IMR-90 (cell line): ENCODE results near the gene LLCFC1. TPM values are rescaled to one million over a fixed set of nuclear protein-coding genes. Genes with fewer than 3 reads are reported as not detected.

ENCODE experiments used
- ATAC-seq: fragments of 200-7000 bp; cut with Tn5 transposase; 2 replicates; pipeline ENCODE4 v1.9.1; 2020; ENCODE audit warnings: low read depth, mild to moderate bottlenecking, moderate library complexity
- BruUV-seq: library from RNA; stranded (reverse); fragments of 400-500 nt; replicated peaks from 2 replicates; lab custom pipeline; 2021; lab: Mats Ljungman, UMichigan
- CTCF ChIA-PET: fragments of 300-600 bp; formaldehyde crosslinking; extraction: SDS; loops from one replicate; lab custom pipeline; 2021; ENCODE audit warnings: antibody characterized with exemption; lab: Yijun Ruan, JAX
- POLR2A ChIA-PET: fragments of 300-600 bp; sonication (Branson Sonifier 250); formaldehyde crosslinking; loops from one replicate; lab custom pipeline; 2022; ENCODE audit warnings: antibody characterized with exemption; ENCODE audit not compliant: unreplicated experiment; lab: Charles Lee
- DNase-seq: peaks from one replicate; pipeline ENCODE4 v3.0.0; 2013
- H2AFZ ChIP-seq: replicated peaks from 2 replicates; pipeline ENCODE3; 2013; ENCODE audit warnings: low read length, mild to moderate bottlenecking; ENCODE audit not compliant: poor library complexity
- H2AK5ac ChIP-seq: 2 replicates; pipeline ENCODE4 v1.6.1; 2013; ENCODE audit warnings: low read depth, low read length, inconsistent platforms
- H2AK9ac ChIP-seq: replicated peaks from 2 replicates; pipeline ENCODE3; 2013; ENCODE audit warnings: mild to moderate bottlenecking, low read depth, low read length, moderate library complexity; ENCODE audit not compliant: poor library complexity
- H2BK120ac ChIP-seq: 2 replicates; pipeline ENCODE4 v1.6.1; 2013; ENCODE audit warnings: low read depth, low read length, inconsistent platforms
- H2BK15ac ChIP-seq: 3 replicates; pipeline ENCODE4 v1.6.1; 2013; ENCODE audit warnings: low read depth, low read length, inconsistent platforms
- H2BK20ac ChIP-seq: 2 replicates; pipeline ENCODE4 v1.6.1; 2013; ENCODE audit warnings: low read depth, mild to moderate bottlenecking, inconsistent platforms, low read length, moderate library complexity
- H2BK5ac ChIP-seq: 2 replicates; pipeline ENCODE4 v1.6.1; 2013; ENCODE audit warnings: mild to moderate bottlenecking, low read depth, low read length, inconsistent platforms; ENCODE audit not compliant: poor library complexity, severe bottlenecking
- H3K14ac ChIP-seq: replicated peaks from 2 replicates; pipeline ENCODE4 v1.6.1; 2013; ENCODE audit warnings: low read depth, low read length, inconsistent platforms
- H3K18ac ChIP-seq: 2 replicates; pipeline ENCODE4 v1.6.1; 2013; ENCODE audit warnings: low read depth, low read length, control low read depth
- H3K23ac ChIP-seq: 2 replicates; pipeline ENCODE4 v1.6.1; 2013; ENCODE audit warnings: low read depth, low read length, inconsistent platforms
- H3K27ac ChIP-seq: 2 replicates; pipeline ENCODE4 v1.5.1; 2013; ENCODE audit warnings: mild to moderate bottlenecking, control low read depth, low read length; ENCODE audit not compliant: insufficient read depth
- H3K27me3 ChIP-seq: 2 replicates; pipeline ENCODE4 v1.6.1; 2013; ENCODE audit warnings: low read length; ENCODE audit not compliant: control insufficient read depth, insufficient read depth
- H3K36me3 ChIP-seq: 2 replicates; pipeline ENCODE4 v1.6.1; 2013; ENCODE audit warnings: low read length, mixed read lengths; ENCODE audit not compliant: control insufficient read depth, insufficient read depth
- H3K4ac ChIP-seq: 2 replicates; pipeline ENCODE4 v1.6.1; 2013; ENCODE audit warnings: low read depth, low read length, inconsistent platforms
- H3K4me1 ChIP-seq: 2 replicates; pipeline ENCODE4 v1.6.1; 2013; ENCODE audit warnings: low read length, mixed read lengths; ENCODE audit not compliant: control insufficient read depth, insufficient read depth
- H3K4me2 ChIP-seq: 2 replicates; pipeline ENCODE4 v1.6.1; 2013; ENCODE audit warnings: low read depth, mild to moderate bottlenecking, control low read depth, low read length, moderate library complexity
- H3K4me3 ChIP-seq: 2 replicates; pipeline ENCODE4 v1.5.1; 2013; ENCODE audit warnings: low read depth, mild to moderate bottlenecking, control low read depth, low read length, moderate library complexity; ENCODE audit not compliant: insufficient read depth
- H3K56ac ChIP-seq: 2 replicates; pipeline ENCODE4 v1.6.1; 2013; ENCODE audit warnings: low read length, inconsistent platforms; ENCODE audit not compliant: insufficient read depth; ENCODE audit errors: extremely low read depth
- H3K79me1 ChIP-seq, 2 experiments: 2 replicates each; pipeline ENCODE4 v1.6.1; 2013; ENCODE audit warnings: low read length in 2 of 2, inconsistent platforms in 1 of 2, low read depth in 1 of 2
- H3K9ac ChIP-seq: 2 replicates; pipeline ENCODE4 v1.6.1; 2013; ENCODE audit warnings: low read depth, low read length, control low read depth
- H3K9me1 ChIP-seq: 2 replicates; pipeline ENCODE4 v1.6.1; 2013; ENCODE audit warnings: low read length, inconsistent platforms; ENCODE audit not compliant: insufficient read depth
- H3K9me3 ChIP-seq: 2 replicates; pipeline ENCODE4 v1.6.1; 2013; ENCODE audit warnings: low read length; ENCODE audit not compliant: control insufficient read depth, insufficient read depth
- H4K20me1 ChIP-seq: 2 replicates; pipeline ENCODE4 v1.6.1; 2013; ENCODE audit warnings: low read length, inconsistent platforms; ENCODE audit not compliant: insufficient read depth
- H4K5ac ChIP-seq: 2 replicates; pipeline ENCODE4 v1.6.1; 2013; ENCODE audit warnings: mild to moderate bottlenecking, low read depth, low read length, control low read depth
- H4K8ac ChIP-seq, 2 experiments: 2 replicates each; pipeline ENCODE4 v1.6.1; 2013; ENCODE audit warnings: low read depth in 2 of 2, low read length in 2 of 2, control low read depth in 1 of 2, inconsistent platforms in 1 of 2
- H4K91ac ChIP-seq: 2 replicates; pipeline ENCODE4 v1.6.1; 2013; ENCODE audit warnings: low read depth, low read length, inconsistent platforms; ENCODE audit not compliant: insufficient read depth
- CEBPB ChIP-seq: IDR thresholded peaks from 2 replicates; pipeline ENCODE4 v1.6.1; 2012; ENCODE audit warnings: low read depth, low read length, improper control_type of control experiment
- FOS ChIP-seq: fragments of 150-350 bp; IDR thresholded peaks from 2 replicates; pipeline ENCODE4 v1.6.1; 2016; ENCODE audit warnings: low read depth, low read length
- MAFK ChIP-seq: IDR thresholded peaks from 2 replicates; pipeline ENCODE4 v1.6.1; 2012; ENCODE audit warnings: low read depth, low read length, improper control_type of control experiment
- MAZ ChIP-seq: IDR thresholded peaks from 2 replicates; pipeline ENCODE4 v1.6.1; 2012; ENCODE audit warnings: low read depth, mild to moderate bottlenecking, low read length, improper control_type of control experiment, moderate library complexity, borderline replicate concordance
- NFE2L2 ChIP-seq: fragments of 150-350 bp; IDR thresholded peaks from 2 replicates; pipeline ENCODE4 v1.6.1; 2016; ENCODE audit warnings: low read depth, mild to moderate bottlenecking, low read length
- POLR2A ChIP-seq: IDR thresholded peaks from 2 replicates; pipeline ENCODE4 v1.6.1; 2012; ENCODE audit warnings: mild to moderate bottlenecking, low read depth, low read length
- RCOR1 ChIP-seq: IDR thresholded peaks from 2 replicates; pipeline ENCODE4 v1.6.1; 2012; ENCODE audit warnings: mild to moderate bottlenecking, low read length, improper control_type of control experiment; ENCODE audit not compliant: insufficient replicate concordance
- RFX5 ChIP-seq: IDR thresholded peaks from 2 replicates; pipeline ENCODE4 v1.8.0; 2012; ENCODE audit warnings: low read depth, mild to moderate bottlenecking, low read length, moderate library complexity
- SMC3 ChIP-seq: fragments of 150-350 bp; IDR thresholded peaks from 2 replicates; pipeline ENCODE4 v1.6.1; 2016; ENCODE audit warnings: low read depth, mild to moderate bottlenecking, antibody characterized with exemption, low read length, moderate library complexity
- USF2 ChIP-seq: fragments of 150-350 bp; IDR thresholded peaks from 2 replicates; pipeline ENCODE4 v1.6.1; 2017; ENCODE audit warnings: mild to moderate bottlenecking, antibody characterized with exemption, low read length, low read depth
- WGBS, 2 experiments: methylation state at CpG; one replicate each; pipeline versions ENCODE4 v1.1.5 to v1.1.7; 2013; ENCODE audit warnings: missing lambda C conversion rate in 2 of 2; ENCODE audit not compliant: insufficient read length in 1 of 2; ENCODE audit errors: extremely low coverage in 2 of 2; 5-methylcytosine and 5-hydroxymethylcytosine counted together
- dilution Hi-C: fragments of 300-500 bp; cut with HindIII; formaldehyde crosslinking; loops from one replicate; pipeline ENCODE4 v1.14.3; 2018; ENCODE audit warnings: low sequenced_read_pairs; ENCODE audit not compliant: unreplicated experiment
- in situ Hi-C: fragments of 300-500 bp; cut with MboI; formaldehyde crosslinking; loops from 3 replicates; pipeline ENCODE4 v1.14.3; 2019; ENCODE audit warnings: low sequenced_read_pairs, inconsistent platforms, mixed read lengths
- intact Hi-C: fragments of 100-400 bp; cut with micrococcal nuclease; formaldehyde crosslinking; loops from 2 replicates; pipeline ENCODE4 v1.10.0; 2022
- polyA plus RNA-seq, 3 experiments: library from polyadenylated mRNA; depleted of rRNA; stranded (reverse); fragments of >200 nt; gene quantifications; 2 replicates each; pipeline ENCODE4 v1.2.3, GENCODE V29; 2012; ENCODE audit warnings: low replicate concordance in 1 of 3
- total RNA-seq: library from RNA; depleted of rRNA; stranded (reverse); fragments of >200 nt; gene quantifications from 2 replicates; pipeline ENCODE4 v1.2.3, GENCODE V29; 2012
- TF ChIP-seq, protein P1 (sequence below): conservative IDR thresholded peaks from 2 replicates; pipeline ENCODE4 v1.5.1; 2012; ENCODE audit warnings: mild to moderate bottlenecking, low read depth, low read length, improper control_type of control experiment
- TF ChIP-seq, protein P2 (sequence below): fragments of 150-350 bp; IDR thresholded peaks from 2 replicates; pipeline ENCODE4 v1.6.1; 2016; ENCODE audit warnings: low read depth, mild to moderate bottlenecking, low read length, moderate library complexity, borderline replicate concordance

LLCFC1 gene
- total and polyA plus RNA-seq, 2 of the 4 experiments (the other 2 are of a cell fraction), result not detected

DNA sequence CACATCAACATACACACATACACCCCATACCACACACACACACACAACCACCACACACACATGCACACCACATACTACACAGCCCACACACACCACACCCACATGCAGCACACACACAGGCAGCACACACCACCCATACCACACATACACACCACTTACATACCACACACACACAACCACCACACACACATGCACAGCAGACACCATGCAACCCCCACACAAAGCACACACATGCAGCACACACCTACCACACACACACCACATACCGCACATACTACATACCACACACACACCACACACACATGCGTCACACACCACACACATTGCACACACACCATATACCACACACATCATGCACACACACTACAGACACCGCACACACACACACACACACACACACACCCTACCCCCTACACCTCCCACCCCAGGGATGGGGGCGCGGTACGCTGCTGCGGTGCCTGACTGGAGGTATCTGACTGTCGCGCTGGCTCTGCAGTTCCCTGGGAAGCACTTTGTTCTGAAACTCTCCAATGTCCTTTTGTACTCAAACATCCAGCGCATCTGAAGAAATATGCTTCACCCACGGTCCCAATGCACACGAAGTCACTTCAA lies 48.3 kb upstream of the LLCFC1 start:
- Histone ChIP-seq H2AFZ (peak overlapping the region; percentile 58), H3K18ac (no peak overlapping the region), H2AK5ac (no peak overlapping the region), H3K56ac (no peak overlapping the region), H3K9me1 (no peaks in the 10 kb centered on the region), H3K79me1 (no peaks in the 10 kb centered on the region), H3K4ac (no peak overlapping the region), H2BK20ac (no peak overlapping the region), H2BK5ac (peak overlapping the region; percentile 54), H3K4me3 (no peak overlapping the region), H4K5ac (no peak overlapping the region), H3K4me2 (no peak overlapping the region), H3K4me1 (no peaks in the 10 kb centered on the region), H3K9ac (no peak overlapping the region), H2BK120ac (no peak overlapping the region), H3K23ac (no peak overlapping the region), H4K91ac (no peak overlapping the region), H3K27ac (no peak overlapping the region), H2AK9ac (no peak overlapping the region), H3K36me3 (no peaks in the 10 kb centered on the region), H3K27me3 (no peaks in the 10 kb centered on the region), H3K9me3 (peaks cover 6% of the 10 kb centered on the region; the same call in 1 of the 2 replicates), H4K20me1 (no peaks in the 10 kb centered on the region), H3K14ac (no peak overlapping the region), H2BK15ac (no peak overlapping the region), H4K8ac (no peak overlapping the region)
- dilution Hi-C loops, result no loop called here
- ChIA-PET POLR2A (no interaction called here), CTCF (no interaction called here)
- no peak for TF ChIP-seq USF2
- TF ChIP-seq SMC3, result no peak
- TF ChIP-seq, protein P1, sequence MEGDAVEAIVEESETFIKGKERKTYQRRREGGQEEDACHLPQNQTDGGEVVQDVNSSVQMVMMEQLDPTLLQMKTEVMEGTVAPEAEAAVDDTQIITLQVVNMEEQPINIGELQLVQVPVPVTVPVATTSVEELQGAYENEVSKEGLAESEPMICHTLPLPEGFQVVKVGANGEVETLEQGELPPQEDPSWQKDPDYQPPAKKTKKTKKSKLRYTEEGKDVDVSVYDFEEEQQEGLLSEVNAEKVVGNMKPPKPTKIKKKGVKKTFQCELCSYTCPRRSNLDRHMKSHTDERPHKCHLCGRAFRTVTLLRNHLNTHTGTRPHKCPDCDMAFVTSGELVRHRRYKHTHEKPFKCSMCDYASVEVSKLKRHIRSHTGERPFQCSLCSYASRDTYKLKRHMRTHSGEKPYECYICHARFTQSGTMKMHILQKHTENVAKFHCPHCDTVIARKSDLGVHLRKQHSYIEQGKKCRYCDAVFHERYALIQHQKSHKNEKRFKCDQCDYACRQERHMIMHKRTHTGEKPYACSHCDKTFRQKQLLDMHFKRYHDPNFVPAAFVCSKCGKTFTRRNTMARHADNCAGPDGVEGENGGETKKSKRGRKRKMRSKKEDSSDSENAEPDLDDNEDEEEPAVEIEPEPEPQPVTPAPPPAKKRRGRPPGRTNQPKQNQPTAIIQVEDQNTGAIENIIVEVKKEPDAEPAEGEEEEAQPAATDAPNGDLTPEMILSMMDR, result no peak
- no peak for TF ChIP-seq MAFK
- TF ChIP-seq MAZ, result no peak
- no peak for TF ChIP-seq RFX5
- no peak for TF ChIP-seq CEBPB
- TF ChIP-seq, protein P2, sequence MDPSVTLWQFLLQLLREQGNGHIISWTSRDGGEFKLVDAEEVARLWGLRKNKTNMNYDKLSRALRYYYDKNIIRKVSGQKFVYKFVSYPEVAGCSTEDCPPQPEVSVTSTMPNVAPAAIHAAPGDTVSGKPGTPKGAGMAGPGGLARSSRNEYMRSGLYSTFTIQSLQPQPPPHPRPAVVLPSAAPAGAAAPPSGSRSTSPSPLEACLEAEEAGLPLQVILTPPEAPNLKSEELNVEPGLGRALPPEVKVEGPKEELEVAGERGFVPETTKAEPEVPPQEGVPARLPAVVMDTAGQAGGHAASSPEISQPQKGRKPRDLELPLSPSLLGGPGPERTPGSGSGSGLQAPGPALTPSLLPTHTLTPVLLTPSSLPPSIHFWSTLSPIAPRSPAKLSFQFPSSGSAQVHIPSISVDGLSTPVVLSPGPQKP, result no peak
- TF ChIP-seq NFE2L2, result no peak
- TF ChIP-seq RCOR1, result no peak
- TF ChIP-seq FOS, result no peak
- no peak for TF ChIP-seq POLR2A
- ATAC-seq (no peak), DNase-seq (no peak)
- intact Hi-C loops, result no loop called here
- BruUV-seq, result no TSS peak
- 76% methylated on average over 8 of the region's 12 CpGs; no CpG with 5 or more reads in 1 of the 2 experiments for WGBS, 2 experiments
- in situ Hi-C loops, result no loop called here
